Measurements from ENCODE around the gene CACNB2.
"Not testable (repeated sequence)": the region's sequence is repeated elsewhere in the genome, so short reads cannot be mapped to it uniquely, and the experiment has no call there.

The CACNB2 gene

GRCh38 chr10:18164748-18165361 is 24.6 kb downstream of the CACNB2 start:
- H3K27me3 ChIP-seq (ENCODE audit: insufficient read depth, low read length): no peaks in the 10 kb centered on the region
- no peaks in the 10 kb centered on the region for H3K4me1 ChIP-seq (ENCODE audit: insufficient read depth, low read length)
- H3K9me3 ChIP-seq (ENCODE audit: insufficient read depth, low read depth, low read length): no peaks in the 10 kb centered on the region
- no peak overlapping the region for H3K27ac ChIP-seq (ENCODE audit: low read depth, low read length)
- 96% methylated on average over 11 of the region's 11 CpGs for WGBS
- no peaks in the 10 kb centered on the region for H3K36me3 ChIP-seq (ENCODE audit: insufficient read depth, low read length)
- H3K9ac ChIP-seq (ENCODE audit: low read depth, low read length): no peak overlapping the region
- H3K4me3 ChIP-seq (ENCODE audit: low read length): no peak overlapping the region

DNA sequence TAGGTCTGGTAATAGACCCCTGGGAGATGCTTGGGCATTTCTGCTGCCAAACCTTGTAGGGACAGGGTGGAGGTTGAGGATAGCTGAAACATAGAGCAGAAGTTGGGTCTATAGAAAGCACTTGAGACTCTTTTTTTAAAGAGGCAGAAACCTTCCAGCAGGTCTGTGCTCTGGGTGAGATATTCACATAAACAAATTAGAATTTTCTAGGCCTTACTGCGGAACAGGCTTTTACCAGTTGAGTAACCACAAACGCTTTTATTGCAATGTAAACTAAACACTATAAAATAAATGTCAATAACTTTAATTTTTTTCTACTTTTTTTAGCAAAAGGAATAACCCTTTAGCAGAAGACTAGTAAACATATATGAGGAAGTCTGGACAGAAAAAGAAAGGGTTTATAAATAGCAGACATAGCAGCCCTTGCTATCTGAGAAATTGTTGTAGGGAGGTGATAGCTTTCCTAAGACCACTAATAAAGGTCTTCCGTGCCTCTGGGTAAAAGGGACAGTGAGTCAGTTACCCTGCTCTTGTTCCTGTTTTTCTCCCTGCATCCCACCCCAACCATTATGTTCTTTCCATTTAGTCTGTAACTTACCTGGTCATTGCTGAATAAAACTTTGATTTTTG is 38.7 kb downstream of the CACNB2 start:
- no peak overlapping the region for H3K9ac ChIP-seq (ENCODE audit: low read depth, low read length)
- 90% methylated on average over 3 of the region's 3 CpGs for WGBS
- no peaks in the 10 kb centered on the region for H3K36me3 ChIP-seq (ENCODE audit: insufficient read depth, low read length)
- no peak overlapping the region for H3K4me3 ChIP-seq (ENCODE audit: low read length)
- H3K27me3 ChIP-seq (ENCODE audit: insufficient read depth, low read length): no peaks in the 10 kb centered on the region
- no peaks in the 10 kb centered on the region for H3K9me3 ChIP-seq (ENCODE audit: insufficient read depth, low read depth, low read length)
- no peak overlapping the region for H3K27ac ChIP-seq (ENCODE audit: low read depth, low read length)
- H3K4me1 ChIP-seq (ENCODE audit: insufficient read depth, low read length): no peaks in the 10 kb centered on the region

DNA sequence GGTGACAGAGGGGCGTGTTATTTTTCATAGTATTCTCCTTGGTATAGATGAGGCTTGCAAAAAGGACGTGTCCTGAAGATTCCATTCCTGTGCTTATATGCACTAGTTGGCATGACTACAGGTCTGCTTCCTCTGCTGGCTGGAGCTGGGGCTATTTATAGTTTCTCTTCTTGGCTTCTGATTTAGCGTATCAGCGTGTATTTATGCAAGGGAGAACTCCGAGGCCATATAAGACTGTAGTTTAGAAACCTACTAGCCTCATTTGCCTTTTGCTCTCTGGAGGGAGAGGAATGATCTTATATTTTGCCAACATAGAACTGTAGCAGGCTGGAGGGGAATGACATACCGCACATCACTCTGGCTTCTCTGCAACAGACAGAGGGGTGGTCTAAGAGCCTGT is 39.7 kb downstream of the CACNB2 start:
- H3K27me3 ChIP-seq (ENCODE audit: insufficient read depth, low read length): no peaks in the 10 kb centered on the region
- H3K27ac ChIP-seq (ENCODE audit: low read depth, low read length): no peak overlapping the region; the same call in 1 of the 2 replicates
- H3K9ac ChIP-seq (ENCODE audit: low read depth, low read length): no peak overlapping the region
- H3K9me3 ChIP-seq (ENCODE audit: insufficient read depth, low read depth, low read length): no peaks in the 10 kb centered on the region
- no peaks in the 10 kb centered on the region for H3K4me1 ChIP-seq (ENCODE audit: insufficient read depth, low read length)
- WGBS: 90% methylated on average over 6 of the region's 6 CpGs
- H3K36me3 ChIP-seq (ENCODE audit: insufficient read depth, low read length): no peaks in the 10 kb centered on the region
- H3K4me3 ChIP-seq (ENCODE audit: low read length): no peak overlapping the region

GRCh38 chr10:18181382-18181781 is 41.2 kb downstream of the CACNB2 start:
- not testable (repeated sequence) for H3K9me3 ChIP-seq (ENCODE audit: insufficient read depth, low read depth, low read length); H3K9ac ChIP-seq (ENCODE audit: low read depth, low read length); H3K27me3 ChIP-seq (ENCODE audit: insufficient read depth, low read length); H3K4me1 ChIP-seq (ENCODE audit: insufficient read depth, low read length); H3K36me3 ChIP-seq (ENCODE audit: insufficient read depth, low read length); H3K4me3 ChIP-seq (ENCODE audit: low read length); H3K27ac ChIP-seq (ENCODE audit: low read depth, low read length)
- 98% methylated on average over 4 of the region's 5 CpGs for WGBS

DNA sequence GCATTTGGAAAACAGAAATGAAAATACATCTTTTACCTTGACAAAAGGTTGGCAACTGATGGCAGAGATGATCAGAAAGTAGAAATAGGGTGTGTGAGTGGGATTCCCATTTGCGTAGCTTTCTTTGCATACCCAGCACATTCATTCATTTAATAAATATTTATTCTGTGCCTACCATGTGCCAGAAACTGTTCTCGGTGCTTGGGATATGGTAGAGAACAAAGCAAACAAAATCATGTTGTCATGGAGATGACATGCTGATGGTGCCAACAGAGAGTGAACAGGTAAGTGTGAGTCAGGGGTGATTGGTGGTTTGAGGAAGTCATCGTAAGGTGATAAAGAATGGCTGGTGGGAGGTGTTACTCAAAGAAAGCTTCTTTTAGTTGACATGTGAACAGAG is 45.4 kb downstream of the CACNB2 start:
- 91% methylated on average over 2 of the region's 3 CpGs for WGBS
- Histone ChIP-seq H3K27ac (ENCODE audit: low read depth, low read length) (no peak overlapping the region), H3K36me3 (ENCODE audit: insufficient read depth, low read length) (no peaks in the 10 kb centered on the region), H3K9ac (ENCODE audit: low read depth, low read length) (no peak overlapping the region), H3K4me1 (ENCODE audit: insufficient read depth, low read length) (no peaks in the 10 kb centered on the region), H3K27me3 (ENCODE audit: insufficient read depth, low read length) (no peaks in the 10 kb centered on the region), H3K9me3 (ENCODE audit: insufficient read depth, low read depth, low read length) (no peaks in the 10 kb centered on the region), H3K4me3 (ENCODE audit: low read length) (no peak overlapping the region)

DNA sequence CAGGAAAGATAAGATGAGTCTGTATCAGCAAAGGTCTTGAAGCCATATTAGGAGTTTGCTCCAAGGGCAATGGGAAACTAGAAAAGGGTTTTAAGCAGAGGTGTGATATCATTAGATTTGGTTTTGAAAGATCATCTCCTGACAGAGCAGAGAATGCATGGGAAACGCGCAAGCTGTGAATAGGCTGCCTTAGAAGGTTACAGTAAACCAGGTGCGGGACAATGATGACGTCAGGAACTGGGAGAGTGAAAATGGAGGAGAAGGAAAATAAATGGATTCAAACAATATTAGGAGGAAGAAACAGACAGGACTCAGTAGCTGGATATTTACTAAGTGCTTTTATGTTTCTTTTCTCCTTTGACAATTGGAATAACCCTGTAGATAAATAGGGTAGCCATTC is 50.6 kb downstream of the CACNB2 start:
- Histone ChIP-seq H3K36me3 (ENCODE audit: insufficient read depth, low read length) (no peaks in the 10 kb centered on the region), H3K9me3 (ENCODE audit: insufficient read depth, low read depth, low read length) (no peaks in the 10 kb centered on the region), H3K27ac (ENCODE audit: low read depth, low read length) (no peak overlapping the region), H3K4me3 (ENCODE audit: low read length) (no peak overlapping the region), H3K27me3 (ENCODE audit: insufficient read depth, low read length) (no peaks in the 10 kb centered on the region), H3K4me1 (ENCODE audit: insufficient read depth, low read length) (no peaks in the 10 kb centered on the region), H3K9ac (ENCODE audit: low read depth, low read length) (no peak overlapping the region)
- WGBS: 96% methylated on average over 4 of the region's 4 CpGs

DNA sequence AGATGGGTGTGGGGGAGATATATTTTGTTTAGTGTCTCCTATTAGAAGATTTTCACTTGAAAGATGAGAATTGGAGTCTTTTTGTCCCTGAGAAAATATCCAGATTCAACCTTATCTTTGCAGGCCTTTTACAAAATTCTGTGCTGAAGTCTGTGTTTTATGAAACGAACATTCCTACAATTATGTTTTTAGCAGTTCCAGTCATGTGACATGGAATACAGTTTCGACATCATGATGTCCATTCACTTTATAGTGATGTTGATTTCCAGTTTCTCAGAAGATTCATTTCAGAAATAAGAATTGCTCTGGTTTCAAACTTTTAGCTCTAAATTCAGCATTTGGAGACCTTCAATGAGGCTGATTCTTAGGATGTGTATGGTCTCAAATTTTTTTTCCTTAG is 54.4 kb downstream of the CACNB2 start:
- Histone ChIP-seq H3K27me3 (ENCODE audit: insufficient read depth, low read length) (no peaks in the 10 kb centered on the region), H3K9ac (ENCODE audit: low read depth, low read length) (no peak overlapping the region), H3K9me3 (ENCODE audit: insufficient read depth, low read depth, low read length) (no peaks in the 10 kb centered on the region), H3K27ac (ENCODE audit: low read depth, low read length) (no peak overlapping the region), H3K4me3 (ENCODE audit: low read length) (no peak overlapping the region), H3K36me3 (ENCODE audit: insufficient read depth, low read length) (no peaks in the 10 kb centered on the region), H3K4me1 (ENCODE audit: insufficient read depth, low read length) (peaks cover 8% of the 10 kb centered on the region)
- WGBS: 89% methylated on average over 2 of the region's 2 CpGs

DNA sequence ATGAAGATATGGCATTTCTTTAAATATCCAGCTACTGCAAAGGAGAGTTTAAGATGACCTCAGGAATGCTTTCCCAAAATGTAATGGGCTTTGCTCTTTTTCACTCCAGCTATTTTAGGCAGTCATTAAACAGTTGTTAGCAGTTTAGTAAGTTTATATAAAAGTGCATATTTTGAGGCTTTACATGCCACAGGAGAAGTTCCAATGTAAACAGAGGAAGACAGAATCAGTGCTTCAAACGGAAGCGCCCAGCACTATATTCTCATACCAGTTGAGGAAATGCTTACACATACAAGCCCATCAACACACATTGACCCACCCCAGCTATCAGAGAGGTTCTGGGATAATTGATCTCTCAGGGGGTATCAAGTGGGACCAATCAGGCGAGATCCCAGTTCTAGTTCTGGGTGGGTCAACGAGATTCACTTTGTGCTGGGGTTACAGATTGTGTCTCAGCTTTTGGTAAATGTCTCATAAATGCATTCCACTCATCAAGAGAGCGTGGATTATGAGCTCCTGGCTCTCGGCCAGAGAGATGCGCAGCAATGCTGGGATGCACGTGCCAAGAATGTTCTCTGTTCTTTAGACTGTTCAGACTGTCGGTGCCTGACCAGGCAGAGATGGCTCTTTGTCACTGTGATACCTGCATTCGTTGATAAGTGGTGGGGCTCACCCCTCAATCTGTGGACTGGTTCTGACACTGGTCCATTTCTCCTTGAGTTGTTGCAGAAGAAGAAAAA is 55.0 kb downstream of the CACNB2 start:
- WGBS: 92% methylated on average over 10 of the region's 10 CpGs
- no peaks in the 10 kb centered on the region for H3K9me3 ChIP-seq (ENCODE audit: insufficient read depth, low read depth, low read length)
- H3K27me3 ChIP-seq (ENCODE audit: insufficient read depth, low read length): no peaks in the 10 kb centered on the region

GRCh38 chr10:18196806-18197550 is 56.8 kb downstream of the CACNB2 start:
- H3K27me3 ChIP-seq (ENCODE audit: insufficient read depth, low read length): no peaks in the 10 kb centered on the region
- peak overlapping the region; percentile 50; the same call in 1 of the 2 replicates for H3K27ac ChIP-seq (ENCODE audit: low read depth, low read length)
- H3K9me3 ChIP-seq (ENCODE audit: insufficient read depth, low read depth, low read length): no peaks in the 10 kb centered on the region
- H3K4me1 ChIP-seq (ENCODE audit: insufficient read depth, low read length): peaks cover 8% of the 10 kb centered on the region
- no peak overlapping the region for H3K9ac ChIP-seq (ENCODE audit: low read depth, low read length)
- H3K36me3 ChIP-seq (ENCODE audit: insufficient read depth, low read length): no peaks in the 10 kb centered on the region
- H3K4me3 ChIP-seq (ENCODE audit: low read length): no peak overlapping the region
- 62% methylated on average over 2 of the region's 2 CpGs for WGBS

More for the DNA sequence above, 55.0 kb downstream of the CACNB2 start:
- Histone ChIP-seq H3K4me3 (ENCODE audit: low read length) (no peak overlapping the region), H3K4me1 (ENCODE audit: insufficient read depth, low read length) (peaks cover 8% of the 10 kb centered on the region), H3K9ac (ENCODE audit: low read depth, low read length) (no peak overlapping the region), H3K27ac (ENCODE audit: low read depth, low read length) (no peak overlapping the region), H3K36me3 (ENCODE audit: insufficient read depth, low read length) (no peaks in the 10 kb centered on the region)

DNA sequence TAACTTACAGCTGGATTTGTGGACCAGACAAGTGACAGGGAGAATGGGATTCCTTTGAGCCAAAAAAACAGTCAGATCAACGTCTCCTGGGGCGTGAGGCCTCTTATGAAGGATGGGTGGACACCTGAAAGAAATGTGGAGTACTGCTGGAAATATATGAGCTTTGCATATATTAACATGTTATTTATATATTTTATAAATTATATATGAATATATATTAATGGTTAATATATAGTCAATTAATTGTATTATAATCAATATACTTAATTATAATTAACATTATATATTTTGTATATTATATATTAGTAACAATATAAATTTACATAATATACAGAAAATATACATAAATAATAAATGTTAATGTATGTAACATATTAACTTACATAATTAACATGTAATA is 57.5 kb downstream of the CACNB2 start:
- Histone ChIP-seq H3K36me3 (ENCODE audit: insufficient read depth, low read length) (no peaks in the 10 kb centered on the region), H3K4me1 (ENCODE audit: insufficient read depth, low read length) (peaks cover 8% of the 10 kb centered on the region), H3K9me3 (ENCODE audit: insufficient read depth, low read depth, low read length) (no peaks in the 10 kb centered on the region), H3K27ac (ENCODE audit: low read depth, low read length) (peak overlapping the region; percentile 50; the same call in 1 of the 2 replicates), H3K4me3 (ENCODE audit: low read length) (no peak overlapping the region), H3K27me3 (ENCODE audit: insufficient read depth, low read length) (no peaks in the 10 kb centered on the region), H3K9ac (ENCODE audit: low read depth, low read length) (no peak overlapping the region)
- 91% methylated on average over 2 of the region's 2 CpGs for WGBS

DNA sequence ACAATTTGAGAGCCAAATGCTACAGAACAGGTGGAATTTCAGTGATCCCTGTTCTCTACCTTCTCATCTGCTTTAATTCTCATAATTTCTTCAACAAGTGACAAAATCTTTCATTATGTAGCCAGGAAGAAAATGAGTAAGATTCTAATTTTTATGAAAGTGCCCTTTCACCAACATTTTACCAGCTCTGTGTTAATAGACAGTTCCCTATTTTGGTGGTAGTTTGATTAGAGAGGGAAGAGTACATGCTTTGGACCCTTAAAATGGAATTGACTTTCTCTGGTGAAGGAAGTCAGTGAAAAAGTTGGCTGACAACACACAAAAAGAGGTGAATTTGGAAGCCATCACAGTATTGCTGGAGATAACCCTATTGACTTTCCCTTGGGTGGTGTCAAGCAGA is 61.7 kb downstream of the CACNB2 start:
- Histone ChIP-seq H3K4me3 (ENCODE audit: low read length) (no peak overlapping the region), H3K27me3 (ENCODE audit: insufficient read depth, low read length) (no peaks in the 10 kb centered on the region), H3K36me3 (ENCODE audit: insufficient read depth, low read length) (no peaks in the 10 kb centered on the region), H3K4me1 (ENCODE audit: insufficient read depth, low read length) (peaks cover 8% of the 10 kb centered on the region), H3K27ac (ENCODE audit: low read depth, low read length) (no peak overlapping the region), H3K9ac (ENCODE audit: low read depth, low read length) (no peak overlapping the region), H3K9me3 (ENCODE audit: insufficient read depth, low read depth, low read length) (no peaks in the 10 kb centered on the region)
